Stimulated activated CD8-positive, alpha-beta memory T cell treated with anti-CD3 and anti-CD28 coated beads, Interleukin-7, amount 100 ng/mL, for 48 hours (primary cell): ENCODE results near the gene PTCRA.
"Not testable (repeated sequence)": the region's sequence is repeated elsewhere in the genome, so short reads cannot be mapped to it uniquely, and the experiment has no call there.

Experiments used
- DNase-seq, 2 donors: peaks; one replicate each; pipeline ENCODE4 v3.0.0-alpha.2; 2020; ENCODE audit warnings: low read depth in 1 of 2; ENCODE audit errors: extremely low read depth in 1 of 2

Gene PTCRA

GRCh38 chr6:42938987-42939809 lies 23.3 kb downstream of the PTCRA start:
- DNase-seq = no peak

- no peak for DNase-seq
Measured at GRCh38 chr6:42939810-42940167, 23.9 kb downstream of the PTCRA start.

- no peak for DNase-seq
Measured at GRCh38 chr6:42940493-42941045, 24.7 kb downstream of the PTCRA start.

- DNase-seq = not testable (repeated sequence)
Measured at GRCh38 chr6:42941356-42941755, 25.5 kb downstream of the PTCRA start.

GRCh38 chr6:42942444-42942843 lies 26.6 kb downstream of the PTCRA start:
- DNase-seq = no peak

- DNase-seq = no peak
Measured at GRCh38 chr6:42947950-42948349, 32.1 kb downstream of the PTCRA start.

GRCh38 chr6:42952389-42952788 lies 36.5 kb downstream of the PTCRA start:
- no peak for DNase-seq

GRCh38 chr6:42954405-42954804 lies 38.6 kb downstream of the PTCRA start:
- DNase-seq = not testable (repeated sequence)

GRCh38 chr6:42958125-42958524 lies 42.3 kb downstream of the PTCRA start:
- DNase-seq = no peak

GRCh38 chr6:42959917-42960242 lies 44.0 kb downstream of the PTCRA start:
- DNase-seq = no peak

- no peak for DNase-seq
Measured at GRCh38 chr6:42960243-42961019, 44.6 kb downstream of the PTCRA start, which contains the start of gene GNMT. GNMT (plus strand) TSS chr6:42960754; CDS start chr6:42960768, 14 bp downstream.

- DNase-seq = no peak
Measured at GRCh38 chr6:42961020-42961470, 45.2 kb downstream of the PTCRA start.

- no peak for DNase-seq
Measured at GRCh38 chr6:42962096-42962495, 46.2 kb downstream of the PTCRA start.

- no peak for DNase-seq
Measured at GRCh38 chr6:42962502-42963178, 46.8 kb downstream of the PTCRA start.

GRCh38 chr6:42963179-42963854 lies 47.5 kb downstream of the PTCRA start:
- DNase-seq = no peak

GRCh38 chr6:42963855-42964605 lies 48.2 kb downstream of the PTCRA start:
- no peak for DNase-seq

- no peak for DNase-seq
Measured at GRCh38 chr6:42966571-42966970, 50.7 kb downstream of the PTCRA start.

- DNase-seq = no peak
Measured at GRCh38 chr6:42967228-42967627, 51.4 kb downstream of the PTCRA start.

- DNase-seq = no peak
Measured at GRCh38 chr6:42968126-42968701, 52.4 kb downstream of the PTCRA start.

GRCh38 chr6:42968783-42969182 lies 52.9 kb downstream of the PTCRA start:
- no peak for DNase-seq
